ENCODE measurements around the gene KRT34.
"Not testable (repeated sequence)": the region's sequence is repeated elsewhere in the genome, so short reads cannot be mapped to it uniquely, and the experiment has no call there.

The KRT34 gene

DNA sequence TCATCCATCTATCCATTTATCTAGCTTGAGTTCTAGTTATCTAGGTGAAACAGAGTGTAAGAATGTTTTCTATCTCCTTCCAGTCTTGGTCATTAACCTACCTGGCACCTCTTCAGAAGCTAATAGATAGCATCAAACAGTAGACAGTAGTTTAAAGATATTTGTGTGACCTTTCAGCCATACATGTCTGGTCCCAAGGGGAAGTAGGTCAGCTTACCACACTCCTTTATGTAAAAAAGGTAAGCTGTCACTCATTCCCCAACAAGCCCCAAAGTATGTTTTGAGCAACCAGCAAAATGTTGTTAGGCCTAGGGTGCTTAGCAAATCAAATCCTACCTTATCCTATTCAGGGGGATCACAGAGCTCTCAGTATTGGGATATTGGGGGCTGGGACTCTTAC, 16.0 kb downstream of the KRT34 start:
- TF ChIP-seq GATA1 (IDR thresholded peaks at IDR 0.05; ENCODE audit: low read depth, low read length) (no peak), POLR2A (IDR thresholded peaks at IDR 0.05; ENCODE audit: low read length) (no peak)
- no peak for DNase-seq

DNA sequence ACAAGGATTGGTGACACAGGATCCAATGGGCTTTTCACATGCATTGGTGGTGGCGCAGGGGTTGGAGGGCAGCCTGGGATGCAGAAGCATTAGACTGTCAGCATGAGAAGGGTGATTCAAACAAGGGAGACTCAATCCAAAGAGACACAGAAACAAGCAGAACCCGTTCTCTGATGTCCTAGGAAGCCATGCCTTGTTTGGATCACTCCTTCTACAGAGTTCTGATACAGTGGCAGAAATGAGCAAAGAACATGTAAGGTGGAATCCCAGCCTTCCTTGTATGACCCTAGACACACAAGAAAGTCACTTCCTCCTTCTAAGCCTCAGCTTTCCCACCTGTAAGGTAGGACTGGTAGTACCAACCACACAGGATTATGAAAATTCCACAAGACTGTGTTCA, 18.2 kb downstream of the KRT34 start:
- TF ChIP-seq POLR2A (IDR thresholded peaks at IDR 0.05; ENCODE audit: low read length) (no peak), GATA1 (IDR thresholded peaks at IDR 0.05; ENCODE audit: low read depth, low read length) (no peak)
- DNase-seq = no peak

GRCh38 chr17:41360296-41360995, 21.7 kb downstream of the KRT34 start:
- TF ChIP-seq GATA1 (IDR thresholded peaks at IDR 0.05; ENCODE audit: low read depth, low read length) (no peak), POLR2A (IDR thresholded peaks at IDR 0.05; ENCODE audit: low read length) (no peak)
- DNase-seq = no peak

DNA sequence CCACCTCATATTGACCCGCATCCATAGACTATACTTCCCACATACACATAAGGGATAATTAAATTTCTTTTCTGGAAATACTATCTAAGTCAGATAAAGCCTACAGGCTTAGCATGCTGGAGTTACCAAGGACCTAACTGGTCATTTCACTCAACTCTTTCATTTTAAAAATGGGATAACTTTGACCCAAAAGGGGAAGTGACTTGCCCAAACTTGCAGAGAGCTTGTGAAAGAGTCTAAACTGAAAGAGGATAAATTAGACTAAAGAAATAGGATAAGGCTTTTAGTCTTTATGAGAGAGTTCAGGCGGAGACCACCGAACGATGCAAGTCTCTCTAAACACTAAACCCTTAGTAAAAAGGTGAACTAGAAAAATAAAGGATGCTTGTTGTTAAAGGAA, 27.6 kb downstream of the KRT34 start:
- DNase-seq = no peak
- TF ChIP-seq GATA1 (IDR thresholded peaks at IDR 0.05; ENCODE audit: low read depth, low read length) (no peak), POLR2A (IDR thresholded peaks at IDR 0.05; ENCODE audit: low read length) (no peak)

DNA sequence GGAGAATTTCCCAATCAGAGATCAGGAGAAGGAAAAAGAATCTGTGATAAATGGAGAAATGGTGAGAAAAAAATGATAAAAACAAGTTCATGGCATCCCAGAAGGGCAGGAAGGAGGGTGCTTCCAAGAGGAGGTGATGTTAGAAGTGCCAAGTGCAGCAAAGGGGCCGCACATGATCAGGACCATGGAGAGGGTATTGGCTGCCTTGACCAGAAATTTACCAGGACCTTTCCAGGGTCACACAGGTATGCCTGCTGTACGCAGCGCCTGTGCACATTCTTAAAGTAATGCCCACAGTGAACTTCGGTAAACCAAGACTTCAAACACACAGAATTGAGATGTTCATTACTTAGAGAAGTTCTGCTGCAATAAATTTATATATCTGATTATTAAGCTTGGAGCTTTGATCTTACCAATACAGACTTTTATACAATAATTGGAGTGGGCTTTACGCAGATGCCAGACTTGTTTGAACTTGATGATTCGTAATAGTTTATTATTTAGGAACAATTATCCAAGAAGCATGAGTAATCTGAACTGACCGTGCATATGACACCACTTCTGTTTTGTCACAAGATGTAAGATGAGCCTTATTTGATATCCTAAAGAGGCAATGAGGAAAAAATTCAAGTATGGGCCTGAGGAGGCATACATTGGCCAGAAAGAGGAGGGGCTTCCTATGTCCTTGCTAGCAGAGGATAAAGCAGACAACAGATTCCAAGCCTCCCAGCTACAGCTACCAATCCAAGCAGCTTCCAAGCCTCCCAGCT, 29.3 kb downstream of the KRT34 start:
- TF ChIP-seq POLR2A (IDR thresholded peaks at IDR 0.05; ENCODE audit: low read length) = no peak
- no peak for TF ChIP-seq GATA1 (IDR thresholded peaks at IDR 0.05; ENCODE audit: low read depth, low read length)
- DNase-seq = no peak

DNA sequence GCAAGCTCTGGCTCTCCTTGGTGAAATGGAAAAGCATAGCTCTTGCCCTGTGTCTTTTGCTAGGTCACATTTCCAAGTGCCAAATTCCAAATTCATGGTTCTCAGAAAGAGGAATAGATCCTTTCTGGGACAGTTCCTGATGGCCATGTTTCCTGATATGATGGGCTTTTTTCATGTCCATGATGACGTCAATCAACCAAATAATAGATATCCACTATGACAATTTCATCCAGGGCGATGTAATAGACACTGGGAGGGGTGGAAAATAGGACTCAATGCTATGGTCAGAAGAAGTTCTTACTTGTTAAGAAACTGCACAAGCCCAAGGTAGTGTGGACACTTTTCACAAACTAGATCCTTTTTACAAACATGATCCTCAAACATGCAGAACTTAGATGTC, 30.9 kb downstream of the KRT34 start:
- no peak for DNase-seq
- no peak for TF ChIP-seq POLR2A (IDR thresholded peaks at IDR 0.05; ENCODE audit: low read length)
- no peak for TF ChIP-seq GATA1 (IDR thresholded peaks at IDR 0.05; ENCODE audit: low read depth, low read length)

- DNase-seq = not testable (repeated sequence)
These were observed 31.7 kb downstream of the KRT34 start, which contains the start of gene KRT33A for GRCh38 chr17:41350381-41350878. KRT33A (minus strand) TSS chr17:41350828; CDS start chr17:41350767, 61 bp downstream.

GRCh38 chr17:41347869-41348760, 34.0 kb downstream of the KRT34 start:
- no peak for DNase-seq
- TF ChIP-seq GATA1 (IDR thresholded peaks at IDR 0.05; ENCODE audit: low read depth, low read length) = no peak
- no peak for TF ChIP-seq POLR2A (IDR thresholded peaks at IDR 0.05; ENCODE audit: low read length)

GRCh38 chr17:41346421-41346820, 35.7 kb downstream of the KRT34 start:
- not testable (repeated sequence) for DNase-seq

DNA sequence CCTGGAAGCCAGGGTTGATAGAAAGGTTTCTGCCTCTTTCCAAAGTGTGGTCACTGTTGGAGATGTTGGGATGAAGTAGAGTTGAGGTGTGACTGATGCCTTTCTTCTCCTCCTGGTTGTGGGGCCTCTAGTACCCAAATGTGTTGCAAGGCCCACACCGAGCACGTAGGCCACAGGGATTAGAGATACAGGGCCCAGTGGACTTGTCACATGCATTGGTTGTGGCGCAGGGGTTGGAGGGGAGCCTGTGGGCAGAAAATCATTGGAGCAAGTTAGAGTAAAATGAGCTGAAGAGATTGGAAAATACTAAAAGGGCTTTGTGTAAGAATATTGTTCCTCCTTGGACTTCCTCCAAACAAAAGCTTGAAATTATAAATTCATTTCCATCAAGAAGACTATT, 36.1 kb downstream of the KRT34 start:
- DNase-seq = no peak
- TF ChIP-seq GATA1 (IDR thresholded peaks at IDR 0.05; ENCODE audit: low read depth, low read length) = no peak
- no peak for TF ChIP-seq POLR2A (IDR thresholded peaks at IDR 0.05; ENCODE audit: low read length)

- no peak for TF ChIP-seq GATA1 (IDR thresholded peaks at IDR 0.05; ENCODE audit: low read depth, low read length)
- TF ChIP-seq POLR2A (IDR thresholded peaks at IDR 0.05; ENCODE audit: low read length) = no peak
- no peak for DNase-seq
These were observed 39.1 kb downstream of the KRT34 start for GRCh38 chr17:41343029-41343428.

GRCh38 chr17:41340934-41341861, 40.9 kb downstream of the KRT34 start:
- no peak for DNase-seq
- TF ChIP-seq POLR2A (IDR thresholded peaks at IDR 0.05; ENCODE audit: low read length) (no peak), GATA1 (IDR thresholded peaks at IDR 0.05; ENCODE audit: low read depth, low read length) (no peak)

- DNase-seq = no peak
These were observed 41.6 kb downstream of the KRT34 start for GRCh38 chr17:41340494-41340893.

More at GRCh38 chr17:41340494-41340893, 41.6 kb downstream of the KRT34 start:
- TF ChIP-seq GATA1 (IDR thresholded peaks at IDR 0.05; ENCODE audit: low read depth, low read length) (no peak), POLR2A (IDR thresholded peaks at IDR 0.05; ENCODE audit: low read length) (no peak)
